Neural cell (in vitro differentiated cells): ENCODE data around the gene PIP5K1A. TPM values are rescaled to one million over a fixed set of nuclear protein-coding genes. Genes with fewer than 3 reads are reported as not detected.

Experiments used
- H2AFZ ChIP-seq: fragments of 200-600, 300-800 bp; sonication (generic), shearing (Covaris generic); 2 replicates; pipeline ENCODE4 v1.6.0; 2014; ENCODE audit warnings: low read depth, mild to moderate bottlenecking, antibody characterized with exemption, low read length, moderate library complexity
- H3F3A ChIP-seq: fragments of 200-600 bp; shearing (Covaris generic); 2 replicates; pipeline ENCODE4 v1.6.1; 2016; ENCODE audit warnings: mild to moderate bottlenecking, moderate library complexity, mixed read lengths, antibody characterized with exemption, low read length; ENCODE audit not compliant: insufficient read depth, poor library complexity, severe bottlenecking
- H3K27ac ChIP-seq: fragments of 200-600, 300-800 bp; sonication (generic), shearing (Covaris generic); 2 replicates; pipeline ENCODE4 v1.5.1; 2014; ENCODE audit warnings: mild to moderate bottlenecking, low read length, moderate library complexity
- H3K27me3 ChIP-seq: fragments of 300-800, 200-600 bp; sonication (generic), shearing (Covaris generic); 2 replicates; pipeline ENCODE4 v1.6.0; 2014; ENCODE audit warnings: mild to moderate bottlenecking, low read depth, low read length, moderate library complexity; ENCODE audit not compliant: insufficient read depth
- H3K36me3 ChIP-seq: fragments of 300-800, 200-600 bp; sonication (generic), shearing (Covaris generic); 2 replicates; pipeline ENCODE4 v1.5.1; 2014; ENCODE audit warnings: mild to moderate bottlenecking, antibody characterized with exemption, low read length, moderate library complexity; ENCODE audit not compliant: insufficient read depth
- H3K4me2 ChIP-seq: fragments of 300-800, 200-600 bp; sonication (generic), shearing (Covaris generic); 2 replicates; pipeline ENCODE4 v1.6.0; 2014; ENCODE audit warnings: mild to moderate bottlenecking, low read length
- H3K4me3 ChIP-seq: fragments of 300-800, 200-600 bp; sonication (generic), shearing (Covaris generic); 2 replicates; pipeline ENCODE4 v1.5.1; 2014; ENCODE audit warnings: mild to moderate bottlenecking, low read length, moderate library complexity
- H3K79me2 ChIP-seq: fragments of 200-600 bp; shearing (Covaris generic); replicated peaks from 2 replicates; pipeline ENCODE4 v1.6.0; 2014; ENCODE audit warnings: mild to moderate bottlenecking, low read length, moderate library complexity; ENCODE audit not compliant: insufficient read depth
- H3K9ac ChIP-seq: fragments of 300-800, 200-600 bp; sonication (generic), shearing (Covaris generic); 2 replicates; pipeline ENCODE4 v1.6.1; 2016; ENCODE audit warnings: mild to moderate bottlenecking, low read length, mixed read lengths
- H3K9me2 ChIP-seq: fragments of 200-600 bp; shearing (Covaris generic); 2 replicates; pipeline ENCODE4 v1.6.1; 2016; ENCODE audit warnings: mild to moderate bottlenecking, low read length, mixed read lengths; ENCODE audit not compliant: insufficient read depth
- H3K9me3 ChIP-seq: fragments of 200-600, 300-800 bp; sonication (generic), shearing (Covaris generic); 2 replicates; pipeline ENCODE4 v1.6.1; 2016; ENCODE audit warnings: mild to moderate bottlenecking, mixed run types, low read length, moderate library complexity, mixed read lengths
- H4K20me1 ChIP-seq: fragments of 200-600 bp; shearing (Covaris generic); 2 replicates; pipeline ENCODE4 v1.6.1; 2016; ENCODE audit warnings: mild to moderate bottlenecking, mixed run types; ENCODE audit not compliant: insufficient read depth
- CTCF ChIP-seq: fragments of 450-650 bp; IDR thresholded peaks from 2 replicates; pipeline ENCODE4 v1.5.1; 2014; ENCODE audit warnings: antibody characterized with exemption, mild to moderate bottlenecking, moderate library complexity; ENCODE audit not compliant: poor library complexity, severe bottlenecking
- EP300 ChIP-seq: fragments of 450-650 bp; conservative IDR thresholded peaks from 2 replicates; pipeline ENCODE4 v1.6.1; 2014; ENCODE audit warnings: antibody characterized with exemption, mild to moderate bottlenecking, moderate library complexity; ENCODE audit not compliant: poor library complexity, severe bottlenecking
- EZH2 ChIP-seq: fragments of 200-600, 300-800 bp; shearing (Covaris generic), sonication (generic); IDR thresholded peaks from 2 replicates; pipeline ENCODE4 v1.6.1; 2014; ENCODE audit warnings: antibody characterized with exemption, low read length, borderline replicate concordance, mild to moderate bottlenecking; ENCODE audit not compliant: insufficient read depth, poor library complexity, severe bottlenecking
- MXI1 ChIP-seq: fragments of 450-650 bp; conservative IDR thresholded peaks from 2 replicates; pipeline ENCODE4 v1.6.1; 2014; ENCODE audit warnings: antibody characterized with exemption, mild to moderate bottlenecking; ENCODE audit not compliant: poor library complexity, severe bottlenecking
- POLR2AphosphoS5 ChIP-seq: IDR thresholded peaks from 2 replicates; pipeline ENCODE4 v1.6.1; 2012
- RAD21 ChIP-seq: fragments of 450-650 bp; conservative IDR thresholded peaks from 2 replicates; pipeline ENCODE4 v1.6.1; 2014; ENCODE audit warnings: antibody characterized with exemption, mild to moderate bottlenecking, moderate library complexity
- REST ChIP-seq: IDR thresholded peaks from 2 replicates; pipeline ENCODE4 v1.6.1; 2012; ENCODE audit warnings: borderline replicate concordance
- SMC3 ChIP-seq: fragments of 450-650 bp; conservative IDR thresholded peaks from 2 replicates; pipeline ENCODE4 v1.6.1; 2014; ENCODE audit warnings: antibody characterized with exemption, mild to moderate bottlenecking, moderate library complexity; ENCODE audit not compliant: poor library complexity
- TAF1 ChIP-seq: IDR thresholded peaks from 2 replicates; pipeline ENCODE4 v1.6.1; 2012; ENCODE audit warnings: low read depth
- polyA plus RNA-seq: library from polyadenylated mRNA; depleted of rRNA; stranded (reverse); fragments of >200 nt; gene quantifications from 2 replicates; pipeline ENCODE4 v1.2.3, GENCODE V29; 2014

PIP5K1A gene
- polyA plus RNA-seq, 1 donor from 2014 or later, result 66.4 TPM

- no peak overlapping the region for H3K4me2 ChIP-seq
- H3K27me3 ChIP-seq, result no peaks in the 10 kb centered on the region
- no peak for TF ChIP-seq SMC3
- no peak for TF ChIP-seq MXI1
- no peak for TF ChIP-seq EP300
- TF ChIP-seq EZH2, result no peak
- TF ChIP-seq RAD21, result no peak
- no peaks in the 10 kb centered on the region for H4K20me1 ChIP-seq
- no peaks in the 10 kb centered on the region for H3K9me2 ChIP-seq
- H3K4me3 ChIP-seq, result no peak overlapping the region
- no peak overlapping the region for H3K9ac ChIP-seq
- H2AFZ ChIP-seq, result no peak overlapping the region
- H3K79me2 ChIP-seq, result no peaks in the 10 kb centered on the region
- no peak overlapping the region for H3K27ac ChIP-seq
- no peaks in the 10 kb centered on the region for H3K9me3 ChIP-seq
- H3K36me3 ChIP-seq, result no peaks in the 10 kb centered on the region
- H3F3A ChIP-seq, result no peaks in the 10 kb centered on the region
These were observed 45.4 kb downstream of the PIP5K1A start for GRCh38 chr1:151243683-151244216.

- Histone ChIP-seq H4K20me1 (no peaks in the 10 kb centered on the region), H3K4me2 (no peak overlapping the region), H3K79me2 (no peaks in the 10 kb centered on the region), H3K9ac (no peak overlapping the region), H3F3A (no peaks in the 10 kb centered on the region), H3K4me3 (no peak overlapping the region), H3K27me3 (no peaks in the 10 kb centered on the region), H2AFZ (no peak overlapping the region), H3K27ac (no peak overlapping the region), H3K9me3 (no peaks in the 10 kb centered on the region), H3K9me2 (no peaks in the 10 kb centered on the region), H3K36me3 (no peaks in the 10 kb centered on the region)
- TF ChIP-seq POLR2AphosphoS5, result no peak
- TF ChIP-seq EZH2, result no peak
- TF ChIP-seq REST, result no peak
- TF ChIP-seq TAF1, result no peak
- no peak for TF ChIP-seq SMC3
- no peak for TF ChIP-seq RAD21
- no peak for TF ChIP-seq CTCF
- no peak for TF ChIP-seq EP300
- no peak for TF ChIP-seq MXI1
These were observed 48.4 kb downstream of the PIP5K1A start for GRCh38 chr1:151246786-151247185.
